Neural progenitor cell (in vitro differentiated cells): Measurements from ENCODE around the gene C4BPB. TPM values are rescaled to one million over a fixed set of nuclear protein-coding genes. Genes with fewer than 3 reads are reported as not detected.

Experiments used
- DNase-seq: peaks from one replicate; pipeline ENCODE4 v3.0.0-alpha.2; 2016; ENCODE audit warnings: low spot score
- H2AFZ ChIP-seq: fragments of 200-600 bp; sonication (generic); replicated peaks from 2 replicates; pipeline ENCODE4 v1.6.1; 2016; ENCODE audit warnings: antibody characterized with exemption
- H3F3A ChIP-seq: fragments of 200-600 bp; sonication (generic); 2 replicates; pipeline ENCODE4 v1.6.1; 2016; ENCODE audit warnings: antibody characterized with exemption, low read depth
- H3K27ac ChIP-seq: fragments of 200-600 bp; sonication (generic); 2 replicates; pipeline ENCODE4 v1.5.1; 2016; ENCODE audit warnings: mild to moderate bottlenecking
- H3K27me3 ChIP-seq: fragments of 200-600 bp; sonication (generic); 2 replicates; pipeline ENCODE4 v1.6.1; 2016; ENCODE audit warnings: mild to moderate bottlenecking, moderate library complexity
- H3K36me3 ChIP-seq: fragments of 200-600 bp; sonication (generic); 2 replicates; pipeline ENCODE4 v1.5.1; 2016
- H3K4me1 ChIP-seq: fragments of 200-600 bp; sonication (generic); 2 replicates; pipeline ENCODE4 v1.6.1; 2016; ENCODE audit warnings: mixed run types
- H3K4me2 ChIP-seq: fragments of 200-600 bp; sonication (generic); 2 replicates; pipeline ENCODE4 v1.6.1; 2016
- H3K4me3 ChIP-seq: fragments of 200-600 bp; sonication (generic); 2 replicates; pipeline ENCODE4 v1.5.1; 2016
- H3K79me2 ChIP-seq: fragments of 200-600 bp; sonication (generic); 2 replicates; pipeline ENCODE4 v1.6.1; 2016; ENCODE audit warnings: low read depth
- H3K9ac ChIP-seq: fragments of 200-600 bp; sonication (generic); 2 replicates; pipeline ENCODE4 v1.6.1; 2016
- H3K9me3 ChIP-seq: fragments of 200-600 bp; sonication (generic); 2 replicates; pipeline ENCODE4 v1.5.1; 2016; ENCODE audit warnings: low read depth
- H4K20me1 ChIP-seq: fragments of 200-600 bp; sonication (generic); 2 replicates; pipeline ENCODE4 v1.6.1; 2016; ENCODE audit warnings: low read depth
- H3K27ac Mint-ChIP-seq: 3 replicates; pipeline ENCODE4 v1.8.0; 2021; ENCODE audit warnings: mixed read lengths
- H3K27me3 Mint-ChIP-seq: 2 replicates; pipeline ENCODE4 v1.8.0; 2022; ENCODE audit warnings: low read depth, mild to moderate bottlenecking, inconsistent platforms, moderate library complexity, mixed read lengths; ENCODE audit not compliant: insufficient read depth
- H3K36me3 Mint-ChIP-seq: 3 replicates; pipeline ENCODE4 v1.8.0; 2021; ENCODE audit warnings: mixed read lengths
- H3K4me1 Mint-ChIP-seq: 3 replicates; pipeline ENCODE4 v1.8.0; 2021; ENCODE audit warnings: mixed read lengths
- H3K4me3 Mint-ChIP-seq: 3 replicates; pipeline ENCODE4 v1.8.0; 2021; ENCODE audit warnings: mild to moderate bottlenecking, moderate library complexity, mixed read lengths
- H3K9me3 Mint-ChIP-seq: 3 replicates; pipeline ENCODE4 v1.8.0; 2020; ENCODE audit warnings: mixed read lengths
- EZH2 ChIP-seq: fragments of 200-600 bp; sonication (generic); IDR thresholded peaks from 2 replicates; pipeline ENCODE4 v1.6.1; 2017; ENCODE audit warnings: antibody characterized with exemption, mild to moderate bottlenecking, moderate library complexity
- EZH2phosphoT487 ChIP-seq: fragments of 200-600 bp; sonication (generic); IDR thresholded peaks from 2 replicates; pipeline ENCODE4 v1.6.1; 2017; ENCODE audit warnings: antibody characterized with exemption
- total RNA-seq: library from RNA; depleted of rRNA; stranded (reverse); fragments of >200 nt; gene quantifications from 2 replicates; pipeline ENCODE4 v1.2.3, GENCODE V29; 2015; ENCODE audit warnings: low replicate concordance
- TF ChIP-seq, protein P1 (sequence below): fragments of 200-600 bp; sonication (generic); IDR thresholded peaks from 2 replicates; pipeline ENCODE4 v1.5.1; 2017; ENCODE audit warnings: antibody characterized with exemption, mild to moderate bottlenecking

The C4BPB gene
- total RNA-seq, 1 donor from 2014 or later: not detected

DNA sequence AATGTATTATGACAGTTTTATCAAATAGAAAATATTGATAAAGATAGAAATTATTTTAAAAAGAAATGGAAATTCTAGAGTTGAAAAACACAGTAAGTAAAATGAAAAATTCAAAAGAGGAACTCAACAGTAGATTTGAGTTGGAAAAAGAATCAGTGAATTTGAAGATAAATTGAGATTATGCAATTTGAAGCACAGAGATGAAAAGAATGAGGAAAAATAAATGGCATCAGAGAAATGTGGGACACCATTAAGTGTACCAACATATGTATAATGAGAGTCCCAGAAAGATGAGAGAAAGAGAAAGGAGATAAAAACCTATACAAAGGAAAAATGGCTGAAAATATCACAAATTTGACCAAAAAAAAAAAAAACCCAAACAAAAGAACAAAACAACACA is 40.4 kb downstream of the C4BPB start:
- H3K36me3 Mint-ChIP-seq: no peaks in the 10 kb centered on the region
- H3K27ac ChIP-seq: no peak overlapping the region
- H3F3A ChIP-seq: no peaks in the 10 kb centered on the region
- no peaks in the 10 kb centered on the region for H4K20me1 ChIP-seq
- H3K9ac ChIP-seq: no peak overlapping the region
- H3K4me1 ChIP-seq: no peaks in the 10 kb centered on the region
- no peak overlapping the region for H3K4me2 ChIP-seq
- H3K36me3 ChIP-seq: peaks cover 3% of the 10 kb centered on the region
- TF ChIP-seq EZH2 (no peak), EZH2phosphoT487 (no peak)
- TF ChIP-seq, protein P1, sequence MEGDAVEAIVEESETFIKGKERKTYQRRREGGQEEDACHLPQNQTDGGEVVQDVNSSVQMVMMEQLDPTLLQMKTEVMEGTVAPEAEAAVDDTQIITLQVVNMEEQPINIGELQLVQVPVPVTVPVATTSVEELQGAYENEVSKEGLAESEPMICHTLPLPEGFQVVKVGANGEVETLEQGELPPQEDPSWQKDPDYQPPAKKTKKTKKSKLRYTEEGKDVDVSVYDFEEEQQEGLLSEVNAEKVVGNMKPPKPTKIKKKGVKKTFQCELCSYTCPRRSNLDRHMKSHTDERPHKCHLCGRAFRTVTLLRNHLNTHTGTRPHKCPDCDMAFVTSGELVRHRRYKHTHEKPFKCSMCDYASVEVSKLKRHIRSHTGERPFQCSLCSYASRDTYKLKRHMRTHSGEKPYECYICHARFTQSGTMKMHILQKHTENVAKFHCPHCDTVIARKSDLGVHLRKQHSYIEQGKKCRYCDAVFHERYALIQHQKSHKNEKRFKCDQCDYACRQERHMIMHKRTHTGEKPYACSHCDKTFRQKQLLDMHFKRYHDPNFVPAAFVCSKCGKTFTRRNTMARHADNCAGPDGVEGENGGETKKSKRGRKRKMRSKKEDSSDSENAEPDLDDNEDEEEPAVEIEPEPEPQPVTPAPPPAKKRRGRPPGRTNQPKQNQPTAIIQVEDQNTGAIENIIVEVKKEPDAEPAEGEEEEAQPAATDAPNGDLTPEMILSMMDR: no peak
- DNase-seq: no peak
- H3K27ac Mint-ChIP-seq: no peak overlapping the region
- no peaks in the 10 kb centered on the region for H3K27me3 ChIP-seq
- H3K4me3 Mint-ChIP-seq: no peak overlapping the region
- H3K4me3 ChIP-seq: no peak overlapping the region
- H3K27me3 Mint-ChIP-seq: peaks cover 3% of the 10 kb centered on the region
- H3K79me2 ChIP-seq: no peaks in the 10 kb centered on the region
- no peaks in the 10 kb centered on the region for H3K4me1 Mint-ChIP-seq
- no peak overlapping the region for H2AFZ ChIP-seq
- peaks cover 27% of the 10 kb centered on the region for H3K9me3 Mint-ChIP-seq
- no peaks in the 10 kb centered on the region for H3K9me3 ChIP-seq

GRCh38 chr1:207130252-207131036 is 41.8 kb downstream of the C4BPB start:
- H3K9me3 Mint-ChIP-seq: peaks cover 27% of the 10 kb centered on the region
- H3K36me3 Mint-ChIP-seq: no peaks in the 10 kb centered on the region
- H2AFZ ChIP-seq: no peak overlapping the region

DNA sequence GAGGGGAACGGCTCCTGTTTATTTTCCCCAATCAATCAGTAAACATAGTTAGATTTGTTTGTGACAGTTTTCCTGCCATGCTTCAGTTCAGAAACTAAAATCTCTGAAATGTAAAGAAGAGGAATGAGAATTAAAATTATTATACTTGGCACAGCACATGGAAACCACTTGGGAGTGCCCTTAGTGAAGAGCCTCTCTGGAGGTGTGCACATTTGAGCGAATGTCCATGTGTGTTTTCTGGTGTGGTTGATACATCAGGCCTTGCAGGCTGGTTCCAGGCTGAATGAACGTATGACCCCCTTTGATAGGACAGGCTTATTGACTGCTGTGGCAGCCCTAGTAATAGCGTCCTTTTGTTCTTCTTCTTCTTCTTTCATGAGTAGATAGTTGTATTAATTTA is 42.5 kb downstream of the C4BPB start:
- peaks cover 3% of the 10 kb centered on the region for H3K27me3 Mint-ChIP-seq
- H3K4me2 ChIP-seq: no peak overlapping the region
- H3K4me3 ChIP-seq: no peak overlapping the region
- H3K9me3 ChIP-seq: no peaks in the 10 kb centered on the region
- no peaks in the 10 kb centered on the region for H3K36me3 Mint-ChIP-seq
- no peak overlapping the region for H3K27ac ChIP-seq
- TF ChIP-seq, protein P1: no peak
- TF ChIP-seq EZH2phosphoT487 (no peak), EZH2 (no peak)
- no peak overlapping the region for H2AFZ ChIP-seq
- H3K27me3 ChIP-seq: no peaks in the 10 kb centered on the region
- no peaks in the 10 kb centered on the region for H3K4me1 ChIP-seq
- no peak for DNase-seq
- peaks cover 27% of the 10 kb centered on the region for H3K9me3 Mint-ChIP-seq
- no peak overlapping the region for H3K9ac ChIP-seq
- H4K20me1 ChIP-seq: no peaks in the 10 kb centered on the region
- H3K27ac Mint-ChIP-seq: no peak overlapping the region
- H3K4me3 Mint-ChIP-seq: no peak overlapping the region
- H3K79me2 ChIP-seq: no peaks in the 10 kb centered on the region
- H3K4me1 Mint-ChIP-seq: no peaks in the 10 kb centered on the region
- H3K36me3 ChIP-seq: peaks cover 3% of the 10 kb centered on the region
- H3F3A ChIP-seq: no peaks in the 10 kb centered on the region

More at GRCh38 chr1:207130252-207131036, 41.8 kb downstream of the C4BPB start:
- no peak overlapping the region for H3K4me2 ChIP-seq
- H3K4me3 Mint-ChIP-seq: no peak overlapping the region
- H3K4me3 ChIP-seq: no peak overlapping the region
- H3K4me1 ChIP-seq: no peaks in the 10 kb centered on the region
- H3F3A ChIP-seq: no peaks in the 10 kb centered on the region
- no peaks in the 10 kb centered on the region for H3K27me3 ChIP-seq
- no peak overlapping the region for H3K9ac ChIP-seq
- peaks cover 3% of the 10 kb centered on the region for H3K27me3 Mint-ChIP-seq
- no peak overlapping the region for H3K27ac Mint-ChIP-seq
- DNase-seq: no peak
- no peaks in the 10 kb centered on the region for H3K4me1 Mint-ChIP-seq
- H3K27ac ChIP-seq: no peak overlapping the region
- H3K79me2 ChIP-seq: no peaks in the 10 kb centered on the region
- TF ChIP-seq EZH2phosphoT487: no peak
- TF ChIP-seq, protein P1: no peak
- no peak for TF ChIP-seq EZH2
- H3K36me3 ChIP-seq: peaks cover 3% of the 10 kb centered on the region
- no peaks in the 10 kb centered on the region for H4K20me1 ChIP-seq
- H3K9me3 ChIP-seq: no peaks in the 10 kb centered on the region
